HepG2 (cell line): Measurements from ENCODE around the gene OAF. TPM values are rescaled to one million over a fixed set of nuclear protein-coding genes. Genes with fewer than 3 reads are reported as not detected.

Experiments used
- ARNT ChIP-seq: fragments of 450-650 bp; IDR thresholded peaks from 2 replicates; pipeline ENCODE4 v1.6.1; 2017
- ATM ChIP-seq: fragments of 450-650 bp; IDR thresholded peaks from 2 replicates; pipeline ENCODE4 v1.7.1; 2017; ENCODE audit warnings: mild to moderate bottlenecking, borderline replicate concordance
- ATRX ChIP-seq: sonication (generic); formaldehyde crosslinking; IDR thresholded peaks from 2 replicates; pipeline ENCODE4 v1.4.0; 2020; ENCODE audit warnings: missing genetic modification reagents, borderline replicate concordance
- CAMTA2 ChIP-seq: sonication (generic); formaldehyde crosslinking; IDR thresholded peaks from 2 replicates; pipeline ENCODE4 v1.4.0; 2020; ENCODE audit warnings: mild to moderate bottlenecking, missing genetic modification reagents, borderline replicate concordance
- ELF3 ChIP-seq: IDR thresholded peaks from 2 replicates; pipeline ENCODE4 v1.6.1; 2016; ENCODE audit warnings: missing genetic modification reagents, missing compliant biosample characterization
- ETS1 ChIP-seq: sonication (generic); formaldehyde crosslinking; IDR thresholded peaks from 2 replicates; pipeline ENCODE4 v1.4.0; 2020; ENCODE audit warnings: missing genetic modification reagents
- FOXO1 ChIP-seq: sonication (generic); formaldehyde crosslinking; IDR thresholded peaks from 2 replicates; pipeline ENCODE4 v1.4.0; 2020; ENCODE audit warnings: missing genetic modification reagents
- HNRNPK ChIP-seq: fragments of 200-400 bp; formaldehyde crosslinking; IDR thresholded peaks from 2 replicates; pipeline ENCODE4 v1.6.1; 2018; ENCODE audit warnings: low read length, low read depth, moderate library complexity, mild to moderate bottlenecking; ENCODE audit not compliant: poor library complexity, severe bottlenecking
- HNRNPLL ChIP-seq: fragments of 200-400 bp; formaldehyde crosslinking; IDR thresholded peaks from 2 replicates; pipeline ENCODE4 v1.6.1; 2017; ENCODE audit warnings: mild to moderate bottlenecking, low read depth, low read length; ENCODE audit not compliant: poor library complexity, severe bottlenecking
- HOXA5 ChIP-seq: sonication (generic); formaldehyde crosslinking; IDR thresholded peaks from 2 replicates; pipeline ENCODE4 v1.4.0; 2020; ENCODE audit warnings: missing genetic modification reagents
- JDP2 ChIP-seq: sonication (generic); formaldehyde crosslinking; IDR thresholded peaks from 2 replicates; pipeline ENCODE4 v1.8.1; 2022; ENCODE audit warnings: missing genetic modification reagents, borderline replicate concordance
- KLF11 ChIP-seq: IDR thresholded peaks from 2 replicates; pipeline ENCODE4 v1.6.1; 2016; ENCODE audit warnings: missing compliant biosample characterization
- MIXL1 ChIP-seq: IDR thresholded peaks from 2 replicates; pipeline ENCODE4 v1.6.1; 2016
- NR3C1 ChIP-seq: sonication (generic); formaldehyde crosslinking; IDR thresholded peaks from 2 replicates; pipeline ENCODE4 v1.4.0; 2020; ENCODE audit warnings: missing genetic modification reagents
- PHF5A ChIP-seq: IDR thresholded peaks from one replicate; pipeline ENCODE4 v1.6.1; 2018; ENCODE audit warnings: low read depth, missing genetic modification reagents; ENCODE audit not compliant: unreplicated experiment
- RARG ChIP-seq: sonication (generic); formaldehyde crosslinking; IDR thresholded peaks from 2 replicates; pipeline ENCODE4 v1.4.0; 2020; ENCODE audit warnings: low read depth, mild to moderate bottlenecking, missing genetic modification reagents
- ZFP90 ChIP-seq: sonication (generic); formaldehyde crosslinking; IDR thresholded peaks from 2 replicates; pipeline ENCODE4 v1.8.0; 2022; ENCODE audit warnings: missing genetic modification reagents, mild to moderate bottlenecking, inconsistent platforms, borderline replicate concordance
- ZNF232 ChIP-seq: sonication (generic); formaldehyde crosslinking; IDR thresholded peaks from 2 replicates; pipeline ENCODE4 v1.4.0; 2020; ENCODE audit warnings: missing genetic modification reagents, borderline replicate concordance
- ZNF564 ChIP-seq: sonication (generic); formaldehyde crosslinking; IDR thresholded peaks from 2 replicates; pipeline ENCODE4 v1.8.1; 2023; ENCODE audit warnings: mild to moderate bottlenecking, missing genetic modification reagents
- ZNF768 ChIP-seq: sonication (generic); formaldehyde crosslinking; IDR thresholded peaks from 2 replicates; pipeline ENCODE4 v1.4.0; 2020; ENCODE audit warnings: missing genetic modification reagents
- ZNF775 ChIP-seq: sonication (generic); formaldehyde crosslinking; IDR thresholded peaks from 2 replicates; pipeline ENCODE4 v1.4.0; 2020; ENCODE audit warnings: missing genetic modification reagents, mild to moderate bottlenecking, moderate library complexity, borderline replicate concordance
- ZSCAN25 ChIP-seq: sonication (generic); formaldehyde crosslinking; IDR thresholded peaks from 2 replicates; pipeline ENCODE4 v1.8.0; 2022; ENCODE audit warnings: mild to moderate bottlenecking, missing genetic modification reagents
- polyA plus RNA-seq, 8 experiments: library from polyadenylated mRNA; depleted of rRNA in 3 of 8; stranded (reverse) in 7 of 8; unstranded in 1 of 8; fragments of >200 nt; fragmentation: Illumina TruSeq in 4 of 8; extraction: Trizol in 4 of 8; gene quantifications; 2 replicates each; pipeline versions ENCODE4 v1.2.1 to v1.2.3, GENCODE V29; 2011 to 2016; ENCODE audit warnings: low read depth in 4 of 8, missing spikeins in 1 of 8, mixed read lengths in 1 of 8; ENCODE audit not compliant: insufficient read depth in 1 of 8
- total RNA-seq, 5 experiments: library from RNA; depleted of rRNA; stranded (reverse); fragments of >200 nt; fragmentation: Illumina TruSeq; extraction: Trizol; gene quantifications; 2 replicates each; pipeline ENCODE4 v1.2.3, GENCODE V29; 2016; ENCODE audit warnings: low read depth in 1 of 5
- TF ChIP-seq, protein P1 (sequence below): IDR thresholded peaks from 2 replicates; pipeline ENCODE4 v1.6.1; 2016
- TF ChIP-seq, protein P2 (sequence below): sonication (generic); formaldehyde crosslinking; conservative IDR thresholded peaks from 2 replicates; pipeline ENCODE4 v1.8.1; 2023; ENCODE audit warnings: missing genetic modification reagents
- TF ChIP-seq, protein P3 (sequence below): sonication (generic); formaldehyde crosslinking; conservative IDR thresholded peaks from 2 replicates; pipeline ENCODE4 v1.4.0; 2020; ENCODE audit warnings: missing genetic modification reagents
- TF ChIP-seq, protein P4 (sequence below): sonication (generic); formaldehyde crosslinking; IDR thresholded peaks from 2 replicates; pipeline ENCODE4 v1.5.0; 2020; ENCODE audit warnings: missing genetic modification reagents

Gene OAF
- total and polyA plus RNA-seq, 2 of the 13 experiments (the other 11 are each of a cell fraction or from before 2014, with no cell fraction given): 63.7 to 94.6 TPM

DNA sequence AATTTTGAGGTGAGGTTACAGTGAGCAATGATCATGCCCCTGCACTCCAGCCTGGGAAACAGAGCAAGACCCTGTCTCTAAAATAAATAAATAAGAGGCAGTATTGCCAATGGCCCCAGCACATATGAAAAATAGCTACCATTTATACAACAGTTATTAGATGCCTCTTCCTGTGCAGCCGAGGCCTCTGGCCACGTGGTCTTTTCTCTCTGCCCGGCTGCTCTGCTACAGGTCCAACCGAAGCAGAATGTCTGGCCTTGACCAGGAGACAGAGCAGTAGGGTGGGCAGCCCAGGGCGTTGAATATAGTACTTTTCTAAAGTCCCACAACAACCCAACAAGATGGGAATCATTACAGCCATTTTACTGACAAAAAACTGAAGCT is 12.4 kb upstream of the OAF start (continued):
- TF ChIP-seq ZNF564 (CRISPR knock-in tag): no peak
- no peak for TF ChIP-seq ZNF768 (CRISPR knock-in tag)
- no peak for TF ChIP-seq ZFP90
- TF ChIP-seq ZSCAN25: no peak
- TF ChIP-seq, protein P1, sequence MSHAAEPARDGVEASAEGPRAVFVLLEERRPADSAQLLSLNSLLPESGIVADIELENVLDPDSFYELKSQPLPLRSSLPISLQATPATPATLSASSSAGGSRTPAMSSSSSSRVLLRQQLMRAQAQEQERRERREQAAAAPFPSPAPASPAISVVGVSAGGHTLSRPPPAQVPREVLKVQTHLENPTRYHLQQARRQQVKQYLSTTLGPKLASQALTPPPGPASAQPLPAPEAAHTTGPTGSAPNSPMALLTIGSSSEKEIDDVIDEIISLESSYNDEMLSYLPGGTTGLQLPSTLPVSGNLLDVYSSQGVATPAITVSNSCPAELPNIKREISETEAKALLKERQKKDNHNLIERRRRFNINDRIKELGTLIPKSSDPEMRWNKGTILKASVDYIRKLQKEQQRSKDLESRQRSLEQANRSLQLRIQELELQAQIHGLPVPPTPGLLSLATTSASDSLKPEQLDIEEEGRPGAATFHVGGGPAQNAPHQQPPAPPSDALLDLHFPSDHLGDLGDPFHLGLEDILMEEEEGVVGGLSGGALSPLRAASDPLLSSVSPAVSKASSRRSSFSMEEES (CRISPR knock-in tag): no peak
- TF ChIP-seq HNRNPLL: no peak
- TF ChIP-seq ZNF775 (CRISPR knock-in tag): no peak
- TF ChIP-seq FOXO1 (CRISPR knock-in tag): no peak
- no peak for TF ChIP-seq PHF5A
- no peak for TF ChIP-seq KLF11 (CRISPR knock-in tag)
- TF ChIP-seq, protein P2, sequence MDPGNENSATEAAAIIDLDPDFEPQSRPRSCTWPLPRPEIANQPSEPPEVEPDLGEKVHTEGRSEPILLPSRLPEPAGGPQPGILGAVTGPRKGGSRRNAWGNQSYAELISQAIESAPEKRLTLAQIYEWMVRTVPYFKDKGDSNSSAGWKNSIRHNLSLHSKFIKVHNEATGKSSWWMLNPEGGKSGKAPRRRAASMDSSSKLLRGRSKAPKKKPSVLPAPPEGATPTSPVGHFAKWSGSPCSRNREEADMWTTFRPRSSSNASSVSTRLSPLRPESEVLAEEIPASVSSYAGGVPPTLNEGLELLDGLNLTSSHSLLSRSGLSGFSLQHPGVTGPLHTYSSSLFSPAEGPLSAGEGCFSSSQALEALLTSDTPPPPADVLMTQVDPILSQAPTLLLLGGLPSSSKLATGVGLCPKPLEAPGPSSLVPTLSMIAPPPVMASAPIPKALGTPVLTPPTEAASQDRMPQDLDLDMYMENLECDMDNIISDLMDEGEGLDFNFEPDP: no peak
- no peak for TF ChIP-seq HNRNPK
- TF ChIP-seq MIXL1 (CRISPR knock-in tag): no peak
- no peak for TF ChIP-seq ATRX
- TF ChIP-seq ATM: no peak
- TF ChIP-seq HOXA5: 0 out of 2 replicates have a peak, but pooled peaks have one; percentile 48
- TF ChIP-seq ELF3 (CRISPR knock-in tag): no peak; the same call in 1 of the 2 replicates
- TF ChIP-seq, protein P3, sequence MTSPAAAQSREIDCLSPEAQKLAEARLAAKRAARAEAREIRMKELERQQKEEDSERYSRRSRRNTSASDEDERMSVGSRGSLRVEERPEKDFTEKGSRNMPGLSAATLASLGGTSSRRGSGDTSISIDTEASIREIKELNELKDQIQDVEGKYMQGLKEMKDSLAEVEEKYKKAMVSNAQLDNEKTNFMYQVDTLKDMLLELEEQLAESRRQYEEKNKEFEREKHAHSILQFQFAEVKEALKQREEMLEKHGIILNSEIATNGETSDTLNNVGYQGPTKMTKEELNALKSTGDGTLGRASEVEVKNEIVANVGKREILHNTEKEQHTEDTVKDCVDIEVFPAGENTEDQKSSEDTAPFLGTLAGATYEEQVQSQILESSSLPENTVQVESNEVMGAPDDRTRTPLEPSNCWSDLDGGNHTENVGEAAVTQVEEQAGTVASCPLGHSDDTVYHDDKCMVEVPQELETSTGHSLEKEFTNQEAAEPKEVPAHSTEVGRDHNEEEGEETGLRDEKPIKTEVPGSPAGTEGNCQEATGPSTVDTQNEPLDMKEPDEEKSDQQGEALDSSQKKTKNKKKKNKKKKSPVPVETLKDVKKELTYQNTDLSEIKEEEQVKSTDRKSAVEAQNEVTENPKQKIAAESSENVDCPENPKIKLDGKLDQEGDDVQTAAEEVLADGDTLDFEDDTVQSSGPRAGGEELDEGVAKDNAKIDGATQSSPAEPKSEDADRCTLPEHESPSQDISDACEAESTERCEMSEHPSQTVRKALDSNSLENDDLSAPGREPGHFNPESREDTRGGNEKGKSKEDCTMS (CRISPR knock-in tag): no peak
- no peak for TF ChIP-seq NR3C1 (CRISPR knock-in tag)
- no peak for TF ChIP-seq RARG (CRISPR knock-in tag)
- TF ChIP-seq JDP2 (CRISPR knock-in tag): no peak
- TF ChIP-seq ETS1: no peak
- TF ChIP-seq CAMTA2 (CRISPR knock-in tag): no peak
- TF ChIP-seq ZNF232 (CRISPR knock-in tag): no peak
- no peak for TF ChIP-seq ARNT
- TF ChIP-seq, protein P4, sequence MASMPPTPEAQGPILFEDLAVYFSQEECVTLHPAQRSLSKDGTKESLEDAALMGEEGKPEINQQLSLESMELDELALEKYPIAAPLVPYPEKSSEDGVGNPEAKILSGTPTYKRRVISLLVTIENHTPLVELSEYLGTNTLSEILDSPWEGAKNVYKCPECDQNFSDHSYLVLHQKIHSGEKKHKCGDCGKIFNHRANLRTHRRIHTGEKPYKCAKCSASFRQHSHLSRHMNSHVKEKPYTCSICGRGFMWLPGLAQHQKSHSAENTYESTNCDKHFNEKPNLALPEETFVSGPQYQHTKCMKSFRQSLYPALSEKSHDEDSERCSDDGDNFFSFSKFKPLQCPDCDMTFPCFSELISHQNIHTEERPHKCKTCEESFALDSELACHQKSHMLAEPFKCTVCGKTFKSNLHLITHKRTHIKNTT: no peak
